HCT116 (cell line): Measurements from ENCODE around the gene ART1. TPM values are rescaled to one million over a fixed set of nuclear protein-coding genes. Genes with fewer than 3 reads are reported as not detected.

Experiments used
- ATAC-seq: fragments of 200-7000 bp; cut with Tn5 transposase; 2 replicates; pipeline ENCODE4 v1.9.1; 2020; ENCODE audit warnings: mild to moderate bottlenecking, moderate library complexity
- BruUV-seq: library from RNA; stranded (reverse); fragments of 400-500 nt; replicated peaks from 2 replicates; lab custom pipeline; 2021; lab: Mats Ljungman, UMichigan
- CTCF ChIA-PET: fragments of 300-600 bp; sonication (Branson Sonifier 250); formaldehyde crosslinking; loops from one replicate; lab custom pipeline; 2021; ENCODE audit warnings: antibody characterized with exemption; lab: Charles Lee
- POLR2A ChIA-PET: fragments of 300-600, 350-600 bp; sonication (Branson Sonifier 250); formaldehyde crosslinking; loops from one replicate; lab custom pipeline; 2021; ENCODE audit warnings: antibody characterized with exemption; lab: Charles Lee
- RAD21 ChIA-PET, 2 experiments: fragments of 300-600 bp; sonication (Branson Sonifier 250); formaldehyde crosslinking; loops; one replicate each; lab custom pipeline; 2023; ENCODE audit warnings: low total read pairs in 2 of 2; ENCODE audit not compliant: uncharacterized antibody in 2 of 2, unreplicated experiment in 2 of 2, low non-redundant PET in 1 of 2; lab: Charles Lee
- DNase-seq: peaks from one replicate; pipeline ENCODE4 v3.0.0-alpha.2; 2010; ENCODE audit warnings: low read depth, low spot score
- H2AFZ ChIP-seq: fragments of 200-600 bp; shearing (Covaris generic), sonication (generic); 2 replicates; pipeline ENCODE4 v1.6.1; 2017; ENCODE audit warnings: low read depth, mixed run types, mixed read lengths, antibody characterized with exemption, low read length; ENCODE audit not compliant: poor library complexity, severe bottlenecking
- H3K27ac ChIP-seq: 2 replicates; pipeline ENCODE4 v1.5.1; 2012; ENCODE audit warnings: low read depth, low read length
- H3K27me3 ChIP-seq: fragments of 200-600 bp; sonication (generic); 2 replicates; pipeline ENCODE4 v1.6.1; 2016; ENCODE audit warnings: mixed run types, low read length, mixed read lengths; ENCODE audit not compliant: insufficient read depth
- H3K36me3 ChIP-seq, 2 experiments: fragments of 200-500 bp in 1 of 2; fragments of 200-600 bp in 1 of 2; sonication (Bioruptor generic) in 1 of 2; sonication (generic) in 1 of 2; 2 replicates each; pipeline versions ENCODE4 v1.5.1 to v1.6.1; 2014 to 2016; ENCODE audit warnings: low read length in 2 of 2, inconsistent platforms in 1 of 2, mixed read lengths in 1 of 2, mixed run types in 1 of 2; ENCODE audit not compliant: insufficient read depth in 2 of 2, control insufficient read depth in 1 of 2
- H3K4me1 ChIP-seq, 2 experiments: fragments of 200-600 bp in 1 of 2; sonication (generic) in 1 of 2; 2 replicates each; pipeline versions ENCODE4 v1.5.1 to v1.6.1; 2012 to 2017; ENCODE audit warnings: low read length in 2 of 2, inconsistent platforms in 1 of 2, mild to moderate bottlenecking in 1 of 2, mixed read lengths in 1 of 2, mixed run types in 1 of 2, moderate library complexity in 1 of 2; ENCODE audit not compliant: insufficient read depth in 2 of 2, control insufficient read depth in 1 of 2
- H3K4me2 ChIP-seq: fragments of 200-600 bp; sonication (generic); 2 replicates; pipeline ENCODE4 v1.6.1; 2017; ENCODE audit warnings: mixed run types, low read length, mixed read lengths
- H3K4me3 ChIP-seq, 2 experiments: fragments of 200-600 bp in 1 of 2; sonication (generic) in 1 of 2; replicated peaks in 1 of 2; 2 replicates each; pipeline ENCODE4 v1.5.1; 2011 to 2016; ENCODE audit warnings: low read length in 2 of 2, control low read depth in 1 of 2, low read depth in 1 of 2, mild to moderate bottlenecking in 1 of 2, mixed read lengths in 1 of 2, mixed run types in 1 of 2
- H3K79me2 ChIP-seq: fragments of 200-600 bp; sonication (generic); 2 replicates; pipeline ENCODE4 v1.6.1; 2017; ENCODE audit warnings: mild to moderate bottlenecking, mixed run types, low read length, moderate library complexity, mixed read lengths; ENCODE audit not compliant: insufficient read depth
- H3K9ac ChIP-seq: fragments of 200-600 bp; sonication (generic); 2 replicates; pipeline ENCODE4 v1.6.1; 2016; ENCODE audit warnings: low read length, mixed read lengths
- H3K9me2 ChIP-seq: fragments of 200-600 bp; sonication (generic), shearing (Covaris generic); 2 replicates; pipeline ENCODE4 v1.6.1; 2017; ENCODE audit warnings: mixed run types, mild to moderate bottlenecking, moderate library complexity; ENCODE audit not compliant: insufficient read depth
- H3K9me3 ChIP-seq, 2 experiments: fragments of 200-500 bp in 1 of 2; fragments of 200-600 bp in 1 of 2; sonication (Bioruptor generic) in 1 of 2; sonication (generic) in 1 of 2; 2 replicates each; pipeline ENCODE4 v1.6.1; 2014 to 2017; ENCODE audit warnings: low read length in 2 of 2, mixed read lengths in 2 of 2, inconsistent platforms in 1 of 2, low read depth in 1 of 2, mild to moderate bottlenecking in 1 of 2, mixed run types in 1 of 2, moderate library complexity in 1 of 2; ENCODE audit not compliant: control insufficient read depth in 1 of 2, insufficient read depth in 1 of 2
- H4K20me1 ChIP-seq: fragments of 200-600 bp; sonication (generic), shearing (Covaris generic); 2 replicates; pipeline ENCODE4 v1.6.1; 2017; ENCODE audit warnings: mixed run types, mild to moderate bottlenecking, moderate library complexity; ENCODE audit not compliant: insufficient read depth
- CEBPB ChIP-seq: IDR thresholded peaks from 2 replicates; pipeline ENCODE4 v1.6.1; 2012; ENCODE audit warnings: low read depth
- CTCF ChIP-seq, 3 experiments: fragments of 200-600 bp in 1 of 3; sonication (generic) in 1 of 3; IDR thresholded peaks in 2 of 3; conservative IDR thresholded peaks in 1 of 3; 2 replicates each; pipeline ENCODE4 v1.5.1; 2012 to 2017; ENCODE audit warnings: low read depth in 2 of 3, low read length in 2 of 3, antibody characterized with exemption in 1 of 3, borderline replicate concordance in 1 of 3, control low read depth in 1 of 3, mild to moderate bottlenecking in 1 of 3, mixed read lengths in 1 of 3, mixed run types in 1 of 3, moderate library complexity in 1 of 3; ENCODE audit not compliant: insufficient read depth in 1 of 3
- EGR1 ChIP-seq: IDR thresholded peaks from 2 replicates; pipeline ENCODE4 v1.6.1; 2012; ENCODE audit warnings: low read depth
- FOSL1 ChIP-seq: IDR thresholded peaks from 2 replicates; pipeline ENCODE4 v1.6.1; 2012; ENCODE audit warnings: low read depth
- JUND ChIP-seq: IDR thresholded peaks from 2 replicates; pipeline ENCODE4 v1.6.1; 2012
- POLR2AphosphoS5 ChIP-seq: IDR thresholded peaks from 2 replicates; pipeline ENCODE4 v1.6.1; 2011; ENCODE audit warnings: mild to moderate bottlenecking, low read depth, low read length, moderate library complexity
- RAD21 ChIP-seq: IDR thresholded peaks from 2 replicates; pipeline ENCODE4 v1.6.1; 2012; ENCODE audit warnings: low read depth, mild to moderate bottlenecking
- REST ChIP-seq: IDR thresholded peaks from 2 replicates; pipeline ENCODE4 v1.6.1; 2012; ENCODE audit warnings: low read depth
- SIN3A ChIP-seq: IDR thresholded peaks from 2 replicates; pipeline ENCODE4 v1.6.1; 2012; ENCODE audit warnings: low read depth
- YY1 ChIP-seq: IDR thresholded peaks from 2 replicates; pipeline ENCODE4 v1.6.1; 2011; ENCODE audit warnings: low read length, low read depth, moderate library complexity, mild to moderate bottlenecking; ENCODE audit not compliant: insufficient replicate concordance; ENCODE audit errors: extremely low read depth
- ZBTB33 ChIP-seq: IDR thresholded peaks from 2 replicates; pipeline ENCODE4 v1.6.1; 2011; ENCODE audit warnings: mild to moderate bottlenecking, low read length, moderate library complexity; ENCODE audit not compliant: insufficient replicate concordance; ENCODE audit errors: extremely low read depth
- ZFX ChIP-seq: fragments of 450-650 bp; IDR thresholded peaks from 2 replicates; pipeline ENCODE4 v1.6.1; 2017
- ZNF274 ChIP-seq: fragments of 200-500 bp; sonication (Bioruptor generic); IDR thresholded peaks from 2 replicates; pipeline ENCODE4 v1.6.1; 2014; ENCODE audit warnings: mild to moderate bottlenecking, low read depth, low read length, inconsistent platforms
- intact Hi-C: fragments of 100-400 bp; cut with micrococcal nuclease; formaldehyde crosslinking; loops from 2 replicates; pipeline ENCODE4 v1.10.0; 2022
- total RNA-seq: library from RNA; stranded (reverse); gene quantifications from one replicate; pipeline ENCODE4 v1.2.1, GENCODE V29; 2021; ENCODE audit not compliant: unreplicated experiment

The ART1 gene
- total RNA-seq, 1 experiment from 2014 or later, result not detected

- DNase-seq, result no peak
- Histone ChIP-seq H4K20me1 (no peaks in the 10 kb centered on the region), H3K79me2 (no peaks in the 10 kb centered on the region), H3K4me1 (no peaks in the 10 kb centered on the region), H3K9me2 (no peaks in the 10 kb centered on the region), H3K4me3 (no peak overlapping the region), H3K4me2 (no peak overlapping the region), H3K9ac (no peak overlapping the region), H3K27ac (no peak overlapping the region)
- no TSS peak for BruUV-seq
- CTCF ChIA-PET, result no interaction called here
- TF ChIP-seq EGR1 (no peak), REST (no peak), CEBPB (no peak), FOSL1 (no peak), ZFX (no peak), RAD21 (no peak)
- TF ChIP-seq, all 23 proteins: peak for 0
- Histone ChIP-seq H3K36me3 (no peaks in the 10 kb centered on the region), H3K9me3 (no peaks in the 10 kb centered on the region), H2AFZ (no peak overlapping the region), H3K27me3 (no peaks in the 10 kb centered on the region)
- ChIA-PET RAD21 (no interaction called here), POLR2A (no interaction called here)
- intact Hi-C loops, result no loop called here
- no peak for ATAC-seq
Observed at GRCh38 chr11:3627291-3627690, 17.6 kb upstream of the ART1 start.

- intact Hi-C loops, result no loop called here
- ChIA-PET POLR2A (no interaction called here), CTCF (no interaction called here), RAD21 (no interaction called here)
- Histone ChIP-seq H3K27ac (no peak overlapping the region), H3K4me3 (no peak overlapping the region), H3K4me1 (no peaks in the 10 kb centered on the region), H3K79me2 (no peaks in the 10 kb centered on the region), H3K9me3 (no peaks in the 10 kb centered on the region), H3K9me2 (no peaks in the 10 kb centered on the region), H3K36me3 (no peaks in the 10 kb centered on the region), H3K27me3 (no peaks in the 10 kb centered on the region), H3K9ac (no peak overlapping the region), H4K20me1 (no peaks in the 10 kb centered on the region), H3K4me2 (no peak overlapping the region), H2AFZ (no peak overlapping the region)
- no TSS peak for BruUV-seq
- ATAC-seq (no peak), DNase-seq (no peak)
- TF ChIP-seq ZFX (no peak), SIN3A (no peak), CTCF (IDR thresholded peaks at IDR 0.05 in 2 of 3, conservative IDR thresholded peaks at IDR 0.05 in 1 of 3; ENCODE audit: borderline replicate concordance in 1 of 3, insufficient read depth in 1 of 3, low read depth in 2 of 3, low read length in 2 of 3) (no peak), EGR1 (no peak), POLR2AphosphoS5 (no peak), ZNF274 (no peak), ZBTB33 (no peak), YY1 (no peak), JUND (no peak)
Observed at GRCh38 chr11:3631331-3631730, 13.6 kb upstream of the ART1 start.
